HCT116 (cell line): ENCODE measurements around the gene WDFY2. TPM values are rescaled to one million over a fixed set of nuclear protein-coding genes. Genes with fewer than 3 reads are reported as not detected.

Source experiments
- ATAC-seq: fragments of 200-7000 bp; cut with Tn5 transposase; 2 replicates; pipeline ENCODE4 v1.9.1; 2020; ENCODE audit warnings: mild to moderate bottlenecking, moderate library complexity
- BruUV-seq: library from RNA; stranded (reverse); fragments of 400-500 nt; replicated peaks from 2 replicates; lab custom pipeline; 2021; lab: Mats Ljungman, UMichigan
- CTCF ChIA-PET: fragments of 300-600 bp; sonication (Branson Sonifier 250); formaldehyde crosslinking; loops from one replicate; lab custom pipeline; 2021; ENCODE audit warnings: antibody characterized with exemption; lab: Charles Lee
- POLR2A ChIA-PET: fragments of 300-600, 350-600 bp; sonication (Branson Sonifier 250); formaldehyde crosslinking; loops from one replicate; lab custom pipeline; 2021; ENCODE audit warnings: antibody characterized with exemption; lab: Charles Lee
- RAD21 ChIA-PET, 2 experiments: fragments of 300-600 bp; sonication (Branson Sonifier 250); formaldehyde crosslinking; loops; one replicate each; lab custom pipeline; 2023; ENCODE audit warnings: low total read pairs in 2 of 2; ENCODE audit not compliant: uncharacterized antibody in 2 of 2, unreplicated experiment in 2 of 2, low non-redundant PET in 1 of 2; lab: Charles Lee
- DNase-seq: peaks from one replicate; pipeline ENCODE4 v3.0.0-alpha.2; 2010; ENCODE audit warnings: low read depth, low spot score
- H2AFZ ChIP-seq: fragments of 200-600 bp; shearing (Covaris generic), sonication (generic); 2 replicates; pipeline ENCODE4 v1.6.1; 2017; ENCODE audit warnings: low read depth, mixed run types, mixed read lengths, antibody characterized with exemption, low read length; ENCODE audit not compliant: poor library complexity, severe bottlenecking
- H3K27ac ChIP-seq: 2 replicates; pipeline ENCODE4 v1.5.1; 2012; ENCODE audit warnings: low read depth, low read length
- H3K27me3 ChIP-seq: fragments of 200-600 bp; sonication (generic); 2 replicates; pipeline ENCODE4 v1.6.1; 2016; ENCODE audit warnings: mixed run types, low read length, mixed read lengths; ENCODE audit not compliant: insufficient read depth
- H3K36me3 ChIP-seq, 2 experiments: fragments of 200-500 bp in 1 of 2; fragments of 200-600 bp in 1 of 2; sonication (Bioruptor generic) in 1 of 2; sonication (generic) in 1 of 2; 2 replicates each; pipeline versions ENCODE4 v1.5.1 to v1.6.1; 2014 to 2016; ENCODE audit warnings: low read length in 2 of 2, inconsistent platforms in 1 of 2, mixed read lengths in 1 of 2, mixed run types in 1 of 2; ENCODE audit not compliant: insufficient read depth in 2 of 2, control insufficient read depth in 1 of 2
- H3K4me1 ChIP-seq, 2 experiments: fragments of 200-600 bp in 1 of 2; sonication (generic) in 1 of 2; 2 replicates each; pipeline versions ENCODE4 v1.5.1 to v1.6.1; 2012 to 2017; ENCODE audit warnings: low read length in 2 of 2, inconsistent platforms in 1 of 2, mild to moderate bottlenecking in 1 of 2, mixed read lengths in 1 of 2, mixed run types in 1 of 2, moderate library complexity in 1 of 2; ENCODE audit not compliant: insufficient read depth in 2 of 2, control insufficient read depth in 1 of 2
- H3K4me2 ChIP-seq: fragments of 200-600 bp; sonication (generic); 2 replicates; pipeline ENCODE4 v1.6.1; 2017; ENCODE audit warnings: mixed run types, low read length, mixed read lengths
- H3K4me3 ChIP-seq, 2 experiments: fragments of 200-600 bp in 1 of 2; sonication (generic) in 1 of 2; replicated peaks in 1 of 2; 2 replicates each; pipeline ENCODE4 v1.5.1; 2011 to 2016; ENCODE audit warnings: low read length in 2 of 2, control low read depth in 1 of 2, low read depth in 1 of 2, mild to moderate bottlenecking in 1 of 2, mixed read lengths in 1 of 2, mixed run types in 1 of 2
- H3K79me2 ChIP-seq: fragments of 200-600 bp; sonication (generic); 2 replicates; pipeline ENCODE4 v1.6.1; 2017; ENCODE audit warnings: mild to moderate bottlenecking, mixed run types, low read length, moderate library complexity, mixed read lengths; ENCODE audit not compliant: insufficient read depth
- H3K9ac ChIP-seq: fragments of 200-600 bp; sonication (generic); 2 replicates; pipeline ENCODE4 v1.6.1; 2016; ENCODE audit warnings: low read length, mixed read lengths
- H3K9me2 ChIP-seq: fragments of 200-600 bp; sonication (generic), shearing (Covaris generic); 2 replicates; pipeline ENCODE4 v1.6.1; 2017; ENCODE audit warnings: mixed run types, mild to moderate bottlenecking, moderate library complexity; ENCODE audit not compliant: insufficient read depth
- H3K9me3 ChIP-seq, 2 experiments: fragments of 200-500 bp in 1 of 2; fragments of 200-600 bp in 1 of 2; sonication (Bioruptor generic) in 1 of 2; sonication (generic) in 1 of 2; 2 replicates each; pipeline ENCODE4 v1.6.1; 2014 to 2017; ENCODE audit warnings: low read length in 2 of 2, mixed read lengths in 2 of 2, inconsistent platforms in 1 of 2, low read depth in 1 of 2, mild to moderate bottlenecking in 1 of 2, mixed run types in 1 of 2, moderate library complexity in 1 of 2; ENCODE audit not compliant: control insufficient read depth in 1 of 2, insufficient read depth in 1 of 2
- H4K20me1 ChIP-seq: fragments of 200-600 bp; sonication (generic), shearing (Covaris generic); 2 replicates; pipeline ENCODE4 v1.6.1; 2017; ENCODE audit warnings: mixed run types, mild to moderate bottlenecking, moderate library complexity; ENCODE audit not compliant: insufficient read depth
- CBX3 ChIP-seq: IDR thresholded peaks from 2 replicates; pipeline ENCODE4 v1.6.1; 2012; ENCODE audit warnings: low read depth
- CEBPB ChIP-seq: IDR thresholded peaks from 2 replicates; pipeline ENCODE4 v1.6.1; 2012; ENCODE audit warnings: low read depth
- EGR1 ChIP-seq: IDR thresholded peaks from 2 replicates; pipeline ENCODE4 v1.6.1; 2012; ENCODE audit warnings: low read depth
- ELF1 ChIP-seq: IDR thresholded peaks from 2 replicates; pipeline ENCODE4 v1.6.1; 2012; ENCODE audit warnings: low read depth, borderline replicate concordance
- EZH2 ChIP-seq: fragments of 200-600 bp; sonication (generic); IDR thresholded peaks from 2 replicates; pipeline ENCODE4 v1.6.1; 2017; ENCODE audit warnings: antibody characterized with exemption, mixed run types
- EZH2phosphoT487 ChIP-seq: fragments of 200-600 bp; IDR thresholded peaks from 2 replicates; pipeline ENCODE4 v1.6.1; 2018; ENCODE audit warnings: antibody characterized with exemption, borderline replicate concordance
- JUND ChIP-seq: IDR thresholded peaks from 2 replicates; pipeline ENCODE4 v1.6.1; 2012
- POLR2A ChIP-seq: IDR thresholded peaks from 2 replicates; pipeline ENCODE4 v1.7.0; 2011; ENCODE audit warnings: borderline replicate concordance; ENCODE audit not compliant: insufficient read depth, insufficient read length; ENCODE audit errors: extremely low read depth
- POLR2AphosphoS5 ChIP-seq: IDR thresholded peaks from 2 replicates; pipeline ENCODE4 v1.6.1; 2011; ENCODE audit warnings: mild to moderate bottlenecking, low read depth, low read length, moderate library complexity
- SP1 ChIP-seq: IDR thresholded peaks from 2 replicates; pipeline ENCODE4 v1.6.1; 2012; ENCODE audit warnings: low read depth
- SRF ChIP-seq: IDR thresholded peaks from 2 replicates; pipeline ENCODE4 v1.6.1; 2012; ENCODE audit warnings: low read depth
- YY1 ChIP-seq: IDR thresholded peaks from 2 replicates; pipeline ENCODE4 v1.6.1; 2011; ENCODE audit warnings: low read length, low read depth, moderate library complexity, mild to moderate bottlenecking; ENCODE audit not compliant: insufficient replicate concordance; ENCODE audit errors: extremely low read depth
- ZFX ChIP-seq: fragments of 450-650 bp; IDR thresholded peaks from 2 replicates; pipeline ENCODE4 v1.6.1; 2017
- intact Hi-C: fragments of 100-400 bp; cut with micrococcal nuclease; formaldehyde crosslinking; loops from 2 replicates; pipeline ENCODE4 v1.10.0; 2022
- total RNA-seq: library from RNA; stranded (reverse); gene quantifications from one replicate; pipeline ENCODE4 v1.2.1, GENCODE V29; 2021; ENCODE audit not compliant: unreplicated experiment
- TF ChIP-seq, protein P1 (sequence below): IDR thresholded peaks from 2 replicates; pipeline ENCODE4 v1.6.1; 2012
- TF ChIP-seq, protein P2 (sequence below): IDR thresholded peaks from 2 replicates; pipeline ENCODE4 v1.6.1; 2011; ENCODE audit warnings: mild to moderate bottlenecking, low read length, moderate library complexity; ENCODE audit not compliant: insufficient replicate concordance; ENCODE audit errors: extremely low read depth

WDFY2 gene
- total RNA-seq, 1 experiment from 2014 or later, result 6.1 TPM

DNA sequence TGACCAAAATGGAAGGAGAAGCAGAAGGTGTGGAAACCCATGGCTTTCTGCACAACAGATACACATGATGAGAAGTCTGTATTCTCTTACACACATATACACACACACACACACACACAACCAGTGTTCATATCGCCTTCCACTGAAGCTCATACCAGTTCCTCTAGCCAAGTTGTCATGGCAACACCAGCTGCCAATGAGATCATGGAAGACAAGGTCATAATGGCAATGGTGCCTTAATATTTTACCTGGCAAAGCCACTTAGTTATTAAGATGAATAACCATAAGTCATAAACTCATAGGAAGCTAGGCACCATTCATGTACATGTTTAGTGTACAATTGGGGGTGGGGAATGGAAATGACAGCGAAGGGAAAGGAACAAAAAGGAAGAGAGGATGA, 222.3 kb downstream of the WDFY2 start:
- Histone ChIP-seq H3K9me3 (no peaks in the 10 kb centered on the region), H3K27me3 (no peaks in the 10 kb centered on the region), H3K9me2 (no peaks in the 10 kb centered on the region), H3K4me3 (no peak overlapping the region), H3K4me2 (no peak overlapping the region), H3K79me2 (no peaks in the 10 kb centered on the region), H3K27ac (no peak overlapping the region), H3K4me1 (peaks cover 19 to 32% of the 10 kb centered on the region in 2 experiments), H2AFZ (no peak overlapping the region), H3K9ac (no peak overlapping the region), H4K20me1 (no peaks in the 10 kb centered on the region), H3K36me3 (no peaks in the 10 kb centered on the region)
- BruUV-seq, result no TSS peak
- intact Hi-C loops, result no loop called here
- TF ChIP-seq EZH2, result no peak
- TF ChIP-seq, protein P1, sequence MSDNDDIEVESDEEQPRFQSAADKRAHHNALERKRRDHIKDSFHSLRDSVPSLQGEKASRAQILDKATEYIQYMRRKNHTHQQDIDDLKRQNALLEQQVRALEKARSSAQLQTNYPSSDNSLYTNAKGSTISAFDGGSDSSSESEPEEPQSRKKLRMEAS, result no peak
- TF ChIP-seq CEBPB, result no peak
- TF ChIP-seq SP1, result no peak
- TF ChIP-seq, protein P2, sequence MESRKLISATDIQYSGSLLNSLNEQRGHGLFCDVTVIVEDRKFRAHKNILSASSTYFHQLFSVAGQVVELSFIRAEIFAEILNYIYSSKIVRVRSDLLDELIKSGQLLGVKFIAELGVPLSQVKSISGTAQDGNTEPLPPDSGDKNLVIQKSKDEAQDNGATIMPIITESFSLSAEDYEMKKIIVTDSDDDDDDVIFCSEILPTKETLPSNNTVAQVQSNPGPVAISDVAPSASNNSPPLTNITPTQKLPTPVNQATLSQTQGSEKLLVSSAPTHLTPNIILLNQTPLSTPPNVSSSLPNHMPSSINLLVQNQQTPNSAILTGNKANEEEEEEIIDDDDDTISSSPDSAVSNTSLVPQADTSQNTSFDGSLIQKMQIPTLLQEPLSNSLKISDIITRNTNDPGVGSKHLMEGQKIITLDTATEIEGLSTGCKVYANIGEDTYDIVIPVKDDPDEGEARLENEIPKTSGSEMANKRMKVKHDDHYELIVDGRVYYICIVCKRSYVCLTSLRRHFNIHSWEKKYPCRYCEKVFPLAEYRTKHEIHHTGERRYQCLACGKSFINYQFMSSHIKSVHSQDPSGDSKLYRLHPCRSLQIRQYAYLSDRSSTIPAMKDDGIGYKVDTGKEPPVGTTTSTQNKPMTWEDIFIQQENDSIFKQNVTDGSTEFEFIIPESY, result no peak
- TF ChIP-seq EGR1, result no peak
- TF ChIP-seq ELF1, result no peak
- TF ChIP-seq YY1, result no peak
- no peak for TF ChIP-seq POLR2A
- no peak for TF ChIP-seq ZFX
- TF ChIP-seq EZH2phosphoT487, result no peak
- no peak for TF ChIP-seq POLR2AphosphoS5
- no peak for TF ChIP-seq JUND
- no peak for TF ChIP-seq CBX3
- TF ChIP-seq SRF, result no peak
- ChIA-PET CTCF (interaction anchor here (0.9 kb wide), 1 partner anchor 9 kb away, joined by 6 read pairs; no protein-coding TSS in a partner anchor), RAD21 (no interaction called here), POLR2A (no interaction called here)
- no peak for DNase-seq
- ATAC-seq, result no peak
